Right ventricle myocardium superior (tissue), 1 donor: Measurements from ENCODE around the gene ASTN1. TPM values are rescaled to one million over a fixed set of nuclear protein-coding genes. Genes with fewer than 3 reads are reported as not detected.
A peak's percentile ranks its signal among the peaks of the same experiment; 100 is the strongest.

ENCODE experiments used
- ATAC-seq: fragments of 200-7000 bp; cut with Tn5 transposase; one replicate; pipeline ENCODE4 v1.9.1; 2020; ENCODE audit warnings: mild to moderate bottlenecking; ENCODE audit not compliant: poor library complexity
- DNase-seq: peaks from one replicate; pipeline ENCODE4 v3.0.0-alpha.2; 2020
- intact Hi-C: fragments of 100-400 bp; cut with DNase I; formaldehyde crosslinking; loops from one replicate; pipeline ENCODE4 v1.11.2; 2022
- total RNA-seq: library from RNA; stranded (reverse); fragmentation: NEBNext Ultra II Directional; extraction: Animal tissue kit (Norgen Biotek cat#: 25700); gene quantifications from one replicate; pipeline ENCODE4 v1.2.1, GENCODE V29; 2021
- donor health status: DM: no; HTN: yes; CAD: no; lungs with severe emphysema.

ASTN1 gene
- total RNA-seq, 1 donor from 2014 or later: 0.32 TPM

GRCh38 chr1:177170756-177171535, 6.4 kb upstream of the ASTN1 start, which contains the start of gene BRINP2:
BRINP2 (plus strand) TSS chr1:177170958; CDS start chr1:177229877, 58,919 bp downstream.
- intact Hi-C loops: no loop called here
- ATAC-seq (peak; percentile 95), DNase-seq (peak; percentile 53)

DNA sequence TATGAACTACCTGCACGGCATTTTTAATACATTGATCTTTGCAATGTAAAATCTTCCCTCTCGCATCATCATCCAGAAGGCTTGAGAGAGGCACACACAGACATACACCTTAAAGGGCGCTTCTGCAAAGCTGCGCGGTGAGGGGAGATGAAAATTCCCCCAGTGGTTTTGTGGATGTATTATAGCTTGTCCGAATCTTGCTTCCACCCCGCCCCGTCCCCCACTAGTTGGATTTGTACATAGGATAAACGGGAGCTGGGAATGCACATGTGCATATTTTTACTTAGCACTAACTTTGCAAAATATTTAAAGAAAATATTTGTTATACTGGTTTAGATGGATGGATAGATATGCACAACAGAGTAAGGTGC, 542 bp upstream of the ASTN1 start:
- intact Hi-C loops: no loop called here
- no peak for ATAC-seq
- no peak for DNase-seq

GRCh38 chr1:177163844-177164379, 600 bp downstream of the ASTN1 start:
- intact Hi-C loops: no loop called here
- ATAC-seq (no peak), DNase-seq (no peak)

DNA sequence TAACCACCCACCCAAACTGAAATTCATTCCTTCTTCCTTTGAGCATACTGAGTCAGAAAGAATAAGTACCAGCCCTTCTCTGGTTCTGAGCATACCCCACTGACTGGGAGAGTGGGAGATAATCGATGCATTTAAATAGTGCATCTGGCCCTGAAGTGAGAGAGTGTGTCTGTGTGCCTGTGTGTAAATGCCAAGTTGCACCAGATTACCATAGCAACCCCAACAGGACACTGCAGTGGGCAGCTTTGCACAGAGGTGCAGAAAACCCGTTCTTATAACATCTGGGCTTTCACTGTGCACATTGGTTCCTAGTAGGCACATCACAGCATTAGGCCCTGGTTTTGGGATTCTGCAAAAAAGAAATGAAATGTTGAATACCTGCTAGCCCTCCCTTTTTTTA, 2.3 kb downstream of the ASTN1 start:
- intact Hi-C loops: no loop called here
- no peak for DNase-seq
- no peak for ATAC-seq

GRCh38 chr1:177146499-177146898, 18.0 kb downstream of the ASTN1 start:
- intact Hi-C loops: no loop called here
- DNase-seq (no peak), ATAC-seq (no peak)

GRCh38 chr1:177145106-177146070, 19.1 kb downstream of the ASTN1 start:
- intact Hi-C loops: no loop called here
- ATAC-seq: peak; percentile 70
- no peak for DNase-seq

DNA sequence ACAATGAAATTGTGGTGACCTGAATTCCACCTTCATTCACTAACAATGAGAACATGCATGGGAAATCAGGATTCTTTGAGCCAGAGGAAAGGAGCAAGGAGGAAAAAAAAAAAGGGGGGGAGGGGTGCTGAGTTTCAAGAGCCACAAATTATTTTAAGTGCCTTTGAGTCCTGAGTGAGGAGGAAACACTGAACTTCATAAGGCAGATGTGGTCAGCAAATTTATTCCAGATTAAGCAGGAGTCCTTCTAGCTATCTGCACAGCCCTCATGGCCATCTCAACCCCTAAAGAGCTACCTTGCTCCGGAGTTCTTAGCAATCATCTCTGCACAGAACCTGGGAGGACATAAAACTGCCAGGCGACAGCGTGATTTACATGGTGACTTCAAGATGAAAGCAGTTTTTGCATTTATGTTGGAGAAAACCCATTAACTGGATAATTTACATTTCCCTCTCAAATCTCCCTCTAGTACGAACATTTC, 21.7 kb downstream of the ASTN1 start:
- intact Hi-C loops: no loop called here
- no peak for DNase-seq
- ATAC-seq: no peak

GRCh38 chr1:177142010-177142409, 22.5 kb downstream of the ASTN1 start:
- ATAC-seq (no peak), DNase-seq (no peak)
- intact Hi-C loops: no loop called here

- intact Hi-C loops: no loop called here
- no peak for DNase-seq
- no peak for ATAC-seq
These were observed 26.2 kb downstream of the ASTN1 start for GRCh38 chr1:177138347-177138746.

DNA sequence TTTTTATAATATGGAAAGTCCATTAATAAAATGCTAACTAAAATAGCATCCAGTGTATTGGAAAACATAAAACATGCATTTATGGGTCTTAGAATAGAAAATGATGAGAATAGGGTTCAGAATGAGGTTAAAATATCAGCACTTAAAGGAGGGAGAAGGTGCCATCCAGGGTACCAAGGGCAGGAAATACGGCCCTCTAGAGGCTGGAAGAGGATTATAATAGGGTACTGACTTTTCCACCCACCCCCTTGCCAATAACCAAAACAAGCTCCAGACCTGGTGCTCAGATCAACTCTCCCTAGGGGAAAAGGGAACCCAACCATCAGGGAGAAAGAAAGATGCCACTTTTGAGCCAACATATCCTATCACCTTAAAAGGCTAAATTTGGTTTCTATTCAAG, 26.7 kb downstream of the ASTN1 start:
- ATAC-seq (no peak), DNase-seq (no peak)
- intact Hi-C loops: no loop called here

DNA sequence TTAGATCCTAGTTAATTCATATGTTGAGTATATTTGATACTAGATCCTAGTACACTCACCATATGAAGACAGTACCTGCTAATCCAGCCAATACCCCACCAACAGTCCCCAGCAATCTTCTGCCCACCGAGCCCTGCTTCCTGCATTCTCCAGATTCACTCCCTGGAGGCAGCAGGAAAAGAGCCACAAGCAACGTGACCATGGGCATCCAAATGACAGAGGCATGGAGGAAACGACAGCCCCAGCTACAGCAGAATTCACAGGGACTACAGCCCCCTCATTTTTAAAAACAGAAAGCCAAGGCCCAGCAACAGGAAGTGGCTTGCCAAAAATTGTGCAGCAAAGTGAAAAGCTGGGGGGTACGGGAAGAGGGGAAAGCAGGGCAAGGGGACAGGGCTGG, 29.3 kb downstream of the ASTN1 start:
- no peak for ATAC-seq

GRCh38 chr1:177133977-177134538, 30.5 kb downstream of the ASTN1 start:
- no peak for DNase-seq
- intact Hi-C loops: no loop called here
- ATAC-seq: no peak

More for the DNA sequence above, 29.3 kb downstream of the ASTN1 start:
- intact Hi-C loops: no loop called here
- DNase-seq: no peak

DNA sequence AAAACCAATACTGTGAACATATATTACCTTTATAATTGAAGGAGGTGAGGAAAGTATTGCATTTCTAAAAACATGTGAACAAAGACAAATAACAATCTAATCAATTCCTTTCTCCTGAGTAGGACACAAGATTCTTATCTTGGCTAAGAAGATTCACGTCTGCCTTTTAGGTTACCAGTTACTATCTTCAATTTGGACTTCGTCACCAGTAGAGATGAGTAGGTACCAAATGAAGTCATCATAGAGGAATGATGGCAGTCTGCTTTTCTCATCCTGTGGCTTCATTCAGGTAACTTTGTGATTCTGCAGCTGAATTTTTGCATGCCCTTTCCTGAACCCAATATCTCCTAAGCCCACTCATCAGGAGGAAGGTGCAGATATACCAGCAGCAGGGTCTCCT, 32.4 kb downstream of the ASTN1 start:
- intact Hi-C loops: no loop called here
- DNase-seq (no peak), ATAC-seq (no peak)

GRCh38 chr1:177131723-177132122, 32.8 kb downstream of the ASTN1 start:
- no peak for DNase-seq
- intact Hi-C loops: no loop called here
- ATAC-seq: no peak

- intact Hi-C loops: no loop called here
- ATAC-seq (no peak), DNase-seq (no peak)
These were observed 34.0 kb downstream of the ASTN1 start for GRCh38 chr1:177130451-177130945.

DNA sequence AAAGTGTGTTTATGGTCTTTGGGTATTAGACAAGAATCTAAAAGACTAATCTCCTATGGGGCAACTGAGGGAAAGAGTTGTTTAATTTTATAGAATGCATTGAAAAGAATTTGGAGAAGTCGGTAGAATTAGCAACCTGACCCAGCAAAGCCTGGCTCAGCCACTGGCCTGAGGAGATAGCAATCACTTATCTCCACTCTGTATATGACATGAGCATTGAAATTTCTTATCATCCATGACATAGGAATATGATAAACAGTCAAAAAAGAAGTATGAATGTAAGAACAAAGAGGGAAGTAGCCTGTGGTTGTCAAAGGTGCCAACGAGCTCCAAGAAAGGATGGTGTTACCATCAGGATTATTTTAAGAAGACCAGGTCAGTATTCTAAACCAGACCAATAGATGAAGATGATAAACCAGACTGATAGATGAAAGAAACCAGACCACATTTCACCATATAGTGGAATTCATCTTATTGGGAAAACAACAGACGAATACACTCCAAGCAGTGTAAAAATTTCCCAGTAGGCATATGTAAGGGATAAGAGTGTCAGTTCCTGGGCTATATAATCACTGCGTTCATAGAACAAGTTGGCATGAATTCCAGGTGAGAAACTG, 35.7 kb downstream of the ASTN1 start:
- intact Hi-C loops: no loop called here
- no peak for DNase-seq
- no peak for ATAC-seq

DNA sequence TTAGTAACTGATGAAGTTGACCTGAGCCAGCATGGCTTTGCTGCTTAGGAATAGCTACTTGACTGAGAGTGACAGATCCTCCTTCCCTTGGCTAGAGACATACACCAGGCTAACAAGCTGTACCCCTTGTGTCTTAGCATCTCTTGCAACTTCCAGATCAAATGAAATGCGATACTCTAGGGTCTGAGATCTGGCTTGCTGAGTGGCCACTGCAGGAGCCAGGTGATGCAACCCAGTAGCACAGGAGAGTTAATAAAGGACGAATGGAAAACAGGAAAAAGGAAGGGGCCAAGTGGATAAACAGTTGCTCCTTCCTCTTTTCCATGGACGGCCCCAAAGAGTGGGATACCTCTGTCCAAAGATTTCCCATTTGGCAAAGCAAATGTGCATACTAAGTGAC, 38.2 kb downstream of the ASTN1 start:
- ATAC-seq (no peak), DNase-seq (no peak)
- intact Hi-C loops: no loop called here

GRCh38 chr1:177124577-177125278, 39.8 kb downstream of the ASTN1 start:
- DNase-seq (no peak), ATAC-seq (no peak)
- intact Hi-C loops: no loop called here
